ENCODE results near the gene MIER3.
A peak's percentile ranks its signal among the peaks of the same experiment; 100 is the strongest.

MIER3 gene

DNA sequence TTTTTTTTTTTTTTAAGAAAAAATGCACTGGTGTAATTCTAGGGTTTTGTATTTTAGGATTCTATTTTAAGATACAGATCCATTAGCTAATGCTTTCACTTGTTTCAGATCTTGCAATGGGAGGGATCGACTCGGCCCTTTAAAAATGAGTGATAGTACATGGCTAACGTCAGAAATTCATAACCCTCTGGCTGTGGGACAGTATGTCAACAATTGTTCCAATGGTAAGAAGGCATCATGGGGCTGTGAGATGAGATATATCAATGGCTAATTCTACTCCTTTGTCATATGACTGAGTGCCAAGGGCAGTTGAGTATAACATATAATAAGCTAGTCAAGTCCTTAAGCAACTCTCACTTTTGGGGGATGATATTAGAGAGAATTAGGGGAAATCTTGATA, 38.2 kb downstream of the MIER3 start:
- Histone ChIP-seq H3K4me3 (ENCODE audit: low read length) (no peak overlapping the region), H3K4me1 (ENCODE audit: insufficient read depth, low read length) (no peaks in the 10 kb centered on the region), H3K36me3 (ENCODE audit: insufficient read depth, low read depth, low read length) (0 out of 2 replicates have a peak, but pooled peaks cover 3% of the 10 kb centered on the region), H3K27ac (ENCODE audit: low read length) (no peak overlapping the region), H3K9ac (ENCODE audit: low read depth, low read length) (no peak overlapping the region), H3K9me3 (ENCODE audit: insufficient read depth, low read depth, low read length) (no peaks in the 10 kb centered on the region), H3K27me3 (ENCODE audit: insufficient read depth, low read length) (no peaks in the 10 kb centered on the region)

- Histone ChIP-seq H3K27ac (ENCODE audit: low read length) (peak overlapping the region; percentile 78), H3K36me3 (ENCODE audit: insufficient read depth, low read depth, low read length) (no peaks in the 10 kb centered on the region), H3K9ac (ENCODE audit: low read depth, low read length) (peak overlapping the region; percentile 98), H3K4me1 (ENCODE audit: insufficient read depth, low read length) (peaks cover 4% of the 10 kb centered on the region; the same call in 1 of the 2 replicates), H3K9me3 (ENCODE audit: insufficient read depth, low read depth, low read length) (no peaks in the 10 kb centered on the region), H3K27me3 (ENCODE audit: insufficient read depth, low read length) (no peaks in the 10 kb centered on the region), H3K4me3 (ENCODE audit: low read length) (peak overlapping the region; percentile 88)
Measured at GRCh38 chr5:56910210-56910965, 41.5 kb downstream of the MIER3 start.

GRCh38 chr5:56909294-56910209, 42.4 kb downstream of the MIER3 start, which contains the start of gene SETD9:
TSS of gene SETD9 (plus strand) at chr5:56909596. CDS start at chr5:56909646, 50 bp downstream.
- peak within 1 kb of the TSS; percentile 95 for H3K27ac ChIP-seq (ENCODE audit: low read length)
- H3K9me3 ChIP-seq (ENCODE audit: insufficient read depth, low read depth, low read length) = no peaks in the 10 kb centered on the region
- H3K9ac ChIP-seq (ENCODE audit: low read depth, low read length) = peak within 1 kb of the TSS; percentile 98
- H3K4me1 ChIP-seq (ENCODE audit: insufficient read depth, low read length) = peaks cover 4% of the 10 kb centered on the region; the same call in 1 of the 2 replicates
- peak within 1 kb of the TSS; percentile 88 for H3K4me3 ChIP-seq (ENCODE audit: low read length)
- H3K27me3 ChIP-seq (ENCODE audit: insufficient read depth, low read length) = no peaks in the 10 kb centered on the region
- H3K36me3 ChIP-seq (ENCODE audit: insufficient read depth, low read depth, low read length) = no peaks in the 10 kb centered on the region

DNA sequence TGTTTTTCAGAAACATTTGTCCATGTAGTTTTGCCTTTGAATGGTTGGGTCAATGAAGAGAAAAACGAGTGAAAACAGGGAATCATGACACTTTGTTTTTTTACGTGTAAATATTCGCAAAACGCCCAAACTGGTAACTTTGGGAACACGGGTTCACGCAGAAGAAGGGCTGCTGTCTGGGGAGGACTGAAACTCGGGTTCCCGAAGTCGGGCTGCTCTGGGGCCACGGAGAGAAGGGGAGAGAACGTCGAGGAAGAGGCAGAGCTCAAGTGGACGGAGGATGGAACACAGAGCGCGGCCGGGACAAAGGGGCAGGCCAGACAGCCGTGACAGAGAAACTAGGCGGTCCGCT, 43.0 kb downstream of the MIER3 start:
- H3K27ac ChIP-seq (ENCODE audit: low read length) = peak overlapping the region; percentile 95

GRCh38 chr5:56900858-56901578, 50.9 kb downstream of the MIER3 start:
- H3K27me3 ChIP-seq (ENCODE audit: insufficient read depth, low read length) = no peaks in the 10 kb centered on the region
- H3K9me3 ChIP-seq (ENCODE audit: insufficient read depth, low read depth, low read length) = no peaks in the 10 kb centered on the region
- no peak overlapping the region for H3K4me3 ChIP-seq (ENCODE audit: low read length)
- H3K4me1 ChIP-seq (ENCODE audit: insufficient read depth, low read length) = no peaks in the 10 kb centered on the region
- no peak overlapping the region for H3K27ac ChIP-seq (ENCODE audit: low read length)
- H3K9ac ChIP-seq (ENCODE audit: low read depth, low read length) = no peak overlapping the region
- no peaks in the 10 kb centered on the region for H3K36me3 ChIP-seq (ENCODE audit: insufficient read depth, low read depth, low read length)

More for the DNA sequence above, 43.0 kb downstream of the MIER3 start:
- no peaks in the 10 kb centered on the region for H3K36me3 ChIP-seq (ENCODE audit: insufficient read depth, low read depth, low read length)
- H3K4me3 ChIP-seq (ENCODE audit: low read length) = peak overlapping the region; percentile 77
- no peaks in the 10 kb centered on the region for H3K9me3 ChIP-seq (ENCODE audit: insufficient read depth, low read depth, low read length)
- peaks cover 4% of the 10 kb centered on the region; the same call in 1 of the 2 replicates for H3K4me1 ChIP-seq (ENCODE audit: insufficient read depth, low read length)
- H3K9ac ChIP-seq (ENCODE audit: low read depth, low read length) = peak overlapping the region; percentile 92; the same call in 1 of the 2 replicates
- H3K27me3 ChIP-seq (ENCODE audit: insufficient read depth, low read length) = no peaks in the 10 kb centered on the region

- H3K9ac ChIP-seq (ENCODE audit: low read depth, low read length) = no peak overlapping the region
- no peak overlapping the region for H3K4me3 ChIP-seq (ENCODE audit: low read length)
- H3K4me1 ChIP-seq (ENCODE audit: insufficient read depth, low read length) = no peaks in the 10 kb centered on the region
- no peaks in the 10 kb centered on the region for H3K9me3 ChIP-seq (ENCODE audit: insufficient read depth, low read depth, low read length)
- no peaks in the 10 kb centered on the region for H3K27me3 ChIP-seq (ENCODE audit: insufficient read depth, low read length)
- H3K27ac ChIP-seq (ENCODE audit: low read length) = no peak overlapping the region
- no peaks in the 10 kb centered on the region for H3K36me3 ChIP-seq (ENCODE audit: insufficient read depth, low read depth, low read length)
Measured at GRCh38 chr5:56900395-56900794, 51.5 kb downstream of the MIER3 start.

- no peak overlapping the region for H3K4me3 ChIP-seq (ENCODE audit: low read length)
- H3K4me1 ChIP-seq (ENCODE audit: insufficient read depth, low read length) = no peaks in the 10 kb centered on the region
- H3K9ac ChIP-seq (ENCODE audit: low read depth, low read length) = no peak overlapping the region
- peaks cover 10% of the 10 kb centered on the region; the same call in 1 of the 2 replicates for H3K36me3 ChIP-seq (ENCODE audit: insufficient read depth, low read depth, low read length)
- H3K9me3 ChIP-seq (ENCODE audit: insufficient read depth, low read depth, low read length) = no peaks in the 10 kb centered on the region
- H3K27me3 ChIP-seq (ENCODE audit: insufficient read depth, low read length) = no peaks in the 10 kb centered on the region
- no peak overlapping the region for H3K27ac ChIP-seq (ENCODE audit: low read length)
Measured at GRCh38 chr5:56898213-56898612, 53.7 kb downstream of the MIER3 start.

DNA sequence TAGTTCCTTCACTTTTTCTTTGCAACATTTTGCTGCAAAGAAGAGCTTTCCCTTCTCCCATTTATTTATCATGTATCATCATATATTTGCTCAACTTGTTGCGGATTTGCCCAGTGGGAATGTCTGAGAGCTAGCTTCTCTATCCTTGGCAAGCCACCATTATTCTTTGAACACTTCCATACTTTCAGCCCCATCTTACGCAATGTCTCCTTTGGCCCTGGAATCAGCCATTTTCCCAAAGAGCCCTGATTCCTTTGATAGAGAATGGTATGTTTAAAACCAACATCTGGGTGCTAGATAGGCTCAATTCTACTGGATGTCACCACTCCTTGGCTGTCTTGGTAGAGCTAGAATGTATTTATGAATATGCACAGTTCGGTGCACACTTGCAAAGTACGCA, 55.2 kb downstream of the MIER3 start:
- H3K27me3 ChIP-seq (ENCODE audit: insufficient read depth, low read length) = no peaks in the 10 kb centered on the region
- H3K36me3 ChIP-seq (ENCODE audit: insufficient read depth, low read depth, low read length) = peaks cover 13% of the 10 kb centered on the region; the same call in 1 of the 2 replicates
- H3K4me1 ChIP-seq (ENCODE audit: insufficient read depth, low read length) = no peaks in the 10 kb centered on the region
- no peak overlapping the region for H3K4me3 ChIP-seq (ENCODE audit: low read length)
- no peak overlapping the region for H3K27ac ChIP-seq (ENCODE audit: low read length)
- no peaks in the 10 kb centered on the region for H3K9me3 ChIP-seq (ENCODE audit: insufficient read depth, low read depth, low read length)
- no peak overlapping the region for H3K9ac ChIP-seq (ENCODE audit: low read depth, low read length)

DNA sequence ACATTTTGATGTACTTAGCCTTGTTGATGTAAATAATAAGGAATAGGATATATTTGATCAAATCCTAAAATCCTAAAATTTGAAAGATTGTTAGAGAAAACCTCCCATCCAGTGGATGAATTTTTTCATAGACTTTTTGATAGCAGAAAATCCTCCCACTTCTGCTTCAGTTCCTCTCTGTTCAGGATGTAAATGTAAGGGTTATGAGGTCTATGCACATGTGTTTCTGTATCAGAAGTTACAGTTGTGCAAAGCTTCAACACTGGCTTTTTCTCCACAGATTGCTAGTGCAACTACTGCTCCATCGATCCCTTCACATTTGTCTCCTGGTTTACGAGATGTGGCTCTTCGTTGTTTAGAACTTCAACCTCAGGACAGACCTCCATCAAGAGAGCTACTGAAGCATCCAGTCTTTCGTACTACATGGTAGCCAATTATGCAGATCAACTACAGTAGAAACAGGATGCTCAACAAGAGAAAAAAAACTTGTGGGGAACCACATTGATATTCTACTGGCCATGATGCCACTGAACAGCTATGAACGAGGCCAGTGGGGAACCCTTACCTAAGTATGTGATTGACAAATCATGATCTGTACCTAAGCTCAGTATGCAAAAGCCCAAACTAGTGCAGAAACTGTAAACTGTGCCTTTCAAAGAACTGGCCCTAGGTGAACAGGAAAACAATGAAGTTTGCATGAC, 58.5 kb downstream of the MIER3 start:
- H3K4me3 ChIP-seq (ENCODE audit: low read length) = no peak overlapping the region
- no peaks in the 10 kb centered on the region for H3K4me1 ChIP-seq (ENCODE audit: insufficient read depth, low read length)
- H3K36me3 ChIP-seq (ENCODE audit: insufficient read depth, low read depth, low read length) = peaks cover 34% of the 10 kb centered on the region

GRCh38 chr5:56881571-56881970, 70.4 kb downstream of the MIER3 start:
- Histone ChIP-seq H3K27me3 (ENCODE audit: insufficient read depth, low read length) (no peaks in the 10 kb centered on the region), H3K4me1 (ENCODE audit: insufficient read depth, low read length) (no peaks in the 10 kb centered on the region), H3K9me3 (ENCODE audit: insufficient read depth, low read depth, low read length) (no peaks in the 10 kb centered on the region), H3K36me3 (ENCODE audit: insufficient read depth, low read depth, low read length) (peaks cover 73% of the 10 kb centered on the region), H3K27ac (ENCODE audit: low read length) (no peak overlapping the region), H3K4me3 (ENCODE audit: low read length) (no peak overlapping the region), H3K9ac (ENCODE audit: low read depth, low read length) (no peak overlapping the region)

More for the DNA sequence above, 58.5 kb downstream of the MIER3 start:
- Histone ChIP-seq H3K9me3 (ENCODE audit: insufficient read depth, low read depth, low read length) (no peaks in the 10 kb centered on the region), H3K9ac (ENCODE audit: low read depth, low read length) (no peak overlapping the region), H3K27me3 (ENCODE audit: insufficient read depth, low read length) (no peaks in the 10 kb centered on the region), H3K27ac (ENCODE audit: low read length) (no peak overlapping the region)

DNA sequence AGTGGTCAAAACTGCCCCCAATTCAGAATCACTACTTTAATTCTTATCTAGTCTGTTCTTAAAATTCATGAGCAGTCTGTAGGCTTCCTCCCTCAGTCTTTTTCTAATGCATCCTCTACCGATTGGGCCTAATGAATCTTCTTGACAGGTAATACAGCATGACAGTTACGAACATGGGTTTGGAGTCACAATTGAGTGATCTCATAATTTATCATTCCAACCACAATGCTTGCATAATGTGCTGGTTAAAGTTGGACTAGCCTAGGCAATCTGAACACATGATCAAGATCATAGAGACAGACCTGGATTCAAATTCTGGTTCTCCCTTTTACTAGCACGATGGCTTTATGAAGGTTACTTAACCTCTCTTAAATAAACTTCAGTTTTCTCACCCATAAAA, 75.6 kb downstream of the MIER3 start:
- H3K27ac ChIP-seq (ENCODE audit: low read length) = no peak overlapping the region
- H3K9me3 ChIP-seq (ENCODE audit: insufficient read depth, low read depth, low read length) = no peaks in the 10 kb centered on the region
- no peaks in the 10 kb centered on the region for H3K4me1 ChIP-seq (ENCODE audit: insufficient read depth, low read length)
- no peaks in the 10 kb centered on the region for H3K27me3 ChIP-seq (ENCODE audit: insufficient read depth, low read length)
- H3K9ac ChIP-seq (ENCODE audit: low read depth, low read length) = no peak overlapping the region
- peaks cover 51% of the 10 kb centered on the region for H3K36me3 ChIP-seq (ENCODE audit: insufficient read depth, low read depth, low read length)
- no peak overlapping the region for H3K4me3 ChIP-seq (ENCODE audit: low read length)

Measured in iPS-20b (cell line).